Liver (tissue), 9 donors: Measurements from ENCODE around the gene COMTD1. TPM values are rescaled to one million over a fixed set of nuclear protein-coding genes. Genes with fewer than 3 reads are reported as not detected.

Source experiments
- DNase-seq: peaks from one replicate; pipeline ENCODE4 v3.0.0-alpha.2; 2017; ENCODE audit warnings: low spot score
- H3K27ac ChIP-seq, 2 donors: one replicate each; pipeline ENCODE4 v1.7.0; 2013; ENCODE audit warnings: inconsistent platforms in 2 of 2, low read length in 2 of 2, control low read depth in 1 of 2, low read depth in 1 of 2, mild to moderate bottlenecking in 1 of 2
- H3K27me3 ChIP-seq, 4 donors: one replicate each; pipeline versions ENCODE4 v1.6.1 to v1.7.0; 2013; ENCODE audit warnings: low read length in 3 of 4, inconsistent platforms in 1 of 4, mild to moderate bottlenecking in 1 of 4, moderate library complexity in 1 of 4; ENCODE audit not compliant: control insufficient read depth in 4 of 4, insufficient read depth in 4 of 4
- H3K36me3 ChIP-seq, 4 donors: one replicate each; pipeline versions ENCODE4 v1.6.1 to v1.7.0; 2013; ENCODE audit warnings: low read length in 3 of 4, mild to moderate bottlenecking in 3 of 4, low read depth in 1 of 4, moderate library complexity in 1 of 4; ENCODE audit not compliant: control insufficient read depth in 4 of 4, insufficient read depth in 3 of 4
- H3K4me1 ChIP-seq, 4 donors: one replicate each; pipeline versions ENCODE4 v1.6.1 to v1.7.0; 2013; ENCODE audit warnings: low read length in 3 of 4, mild to moderate bottlenecking in 3 of 4, moderate library complexity in 1 of 4; ENCODE audit not compliant: control insufficient read depth in 4 of 4, insufficient read depth in 4 of 4
- H3K4me3 ChIP-seq, 3 donors: one replicate each; pipeline versions ENCODE4 v1.6.1 to v1.7.0; 2013; ENCODE audit warnings: low read length in 3 of 3, control low read depth in 1 of 3, low read depth in 1 of 3, mild to moderate bottlenecking in 1 of 3
- H3K9ac ChIP-seq, 2 donors: one replicate each; pipeline ENCODE4 v1.7.0; 2013; ENCODE audit warnings: low read length in 2 of 2, mild to moderate bottlenecking in 2 of 2, moderate library complexity in 2 of 2, control low read depth in 1 of 2, low read depth in 1 of 2
- H3K9me3 ChIP-seq, 4 donors: one replicate each; pipeline versions ENCODE4 v1.6.1 to v1.7.0; 2013; ENCODE audit warnings: low read length in 3 of 4; ENCODE audit not compliant: control insufficient read depth in 4 of 4
- CTCF ChIP-seq: fragments of 150-350 bp; IDR thresholded peaks from 2 replicates; pipeline ENCODE4 v1.5.1; 2017; ENCODE audit warnings: improper control_type of control experiment, low read depth, low read length; ENCODE audit not compliant: missing input control
- EGR1 ChIP-seq, 2 donors: IDR thresholded peaks; 2 replicates each; pipeline ENCODE4 v1.6.1; 2016 to 2018; ENCODE audit warnings: antibody characterized with exemption in 2 of 2, low read depth in 2 of 2
- FOXA2 ChIP-seq: IDR thresholded peaks from 2 replicates; pipeline ENCODE4 v1.6.1; 2016; ENCODE audit warnings: antibody characterized with exemption
- GABPA ChIP-seq, 2 donors: IDR thresholded peaks in 1 of 2; conservative IDR thresholded peaks in 1 of 2; 2 replicates each; pipeline ENCODE4 v1.6.1; 2016; ENCODE audit warnings: antibody characterized with exemption in 2 of 2, mild to moderate bottlenecking in 1 of 2, moderate library complexity in 1 of 2
- JUND ChIP-seq, 2 donors: IDR thresholded peaks; 2 replicates each; pipeline ENCODE4 v1.6.1; 2016; ENCODE audit warnings: antibody characterized with exemption in 2 of 2
- MAX ChIP-seq: IDR thresholded peaks from 2 replicates; pipeline ENCODE4 v1.6.1; 2016; ENCODE audit warnings: antibody characterized with exemption
- NR2F2 ChIP-seq: IDR thresholded peaks from 2 replicates; pipeline ENCODE4 v1.6.1; 2016; ENCODE audit warnings: antibody characterized with exemption
- RXRA ChIP-seq, 2 donors: IDR thresholded peaks; 2 replicates each; pipeline ENCODE4 v1.6.1; 2017 to 2018; ENCODE audit warnings: antibody characterized with exemption in 2 of 2, mild to moderate bottlenecking in 1 of 2
- SP1 ChIP-seq: IDR thresholded peaks from 2 replicates; pipeline ENCODE4 v1.6.1; 2018; ENCODE audit warnings: antibody characterized with exemption, mild to moderate bottlenecking
- TAF1 ChIP-seq: conservative IDR thresholded peaks from 2 replicates; pipeline ENCODE4 v1.6.1; 2016; ENCODE audit warnings: antibody characterized with exemption, mild to moderate bottlenecking
- YY1 ChIP-seq: IDR thresholded peaks from 2 replicates; pipeline ENCODE4 v1.6.1; 2016; ENCODE audit warnings: antibody characterized with exemption, mild to moderate bottlenecking
- WGBS: extraction: QIAGEN DNeasy Blood & Tissue Kit; methylation state at CpG from one replicate; pipeline ENCODE4 v1.1.7; 2013; 5-methylcytosine and 5-hydroxymethylcytosine counted together
- polyA plus RNA-seq, 2 donors: library from polyadenylated mRNA; stranded (reverse) in 1 of 2; unstranded in 1 of 2; fragments of 200-250 nt in 1 of 2; fragments of >200 nt in 1 of 2; fragmentation: Nextera tagmentation in 1 of 2; extraction: Ambion mirVana in 1 of 2; gene quantifications; one replicate each; pipeline versions ENCODE4 v1.2.1 to v1.2.3, GENCODE V29; 2013 to 2015
- total RNA-seq, 2 donors: library from RNA; depleted of rRNA; stranded (reverse); fragments of >200 nt; gene quantifications; one replicate each; pipeline ENCODE4 v1.2.3, GENCODE V29; 2014
- TF ChIP-seq, protein P1 (sequence below): IDR thresholded peaks from 2 replicates; pipeline ENCODE4 v1.6.1; 2016; ENCODE audit warnings: antibody characterized with exemption, mild to moderate bottlenecking
- TF ChIP-seq, protein P2 (sequence below): IDR thresholded peaks from 2 replicates; pipeline ENCODE4 v1.6.1; 2016; ENCODE audit warnings: antibody characterized with exemption
- donor health status: healthy.
- donor health status: healthy.
- donor health status: healthy.
- donor health status: healthy.
- donor health status: healthy.

The COMTD1 gene
- total and polyA plus RNA-seq, 4 donors = 6.5 to 44.2 (median 26.5) TPM

GRCh38 chr10:75211007-75211691 is 24.6 kb downstream of the COMTD1 start:
- H3K9ac ChIP-seq = peak overlapping the region; percentile 70 to 91
- H3K4me1 ChIP-seq = peaks cover 2 to 21% (median 15%) of the 10 kb centered on the region in 4 donors
- TF ChIP-seq SP1 = no peak
- TF ChIP-seq, protein P1, sequence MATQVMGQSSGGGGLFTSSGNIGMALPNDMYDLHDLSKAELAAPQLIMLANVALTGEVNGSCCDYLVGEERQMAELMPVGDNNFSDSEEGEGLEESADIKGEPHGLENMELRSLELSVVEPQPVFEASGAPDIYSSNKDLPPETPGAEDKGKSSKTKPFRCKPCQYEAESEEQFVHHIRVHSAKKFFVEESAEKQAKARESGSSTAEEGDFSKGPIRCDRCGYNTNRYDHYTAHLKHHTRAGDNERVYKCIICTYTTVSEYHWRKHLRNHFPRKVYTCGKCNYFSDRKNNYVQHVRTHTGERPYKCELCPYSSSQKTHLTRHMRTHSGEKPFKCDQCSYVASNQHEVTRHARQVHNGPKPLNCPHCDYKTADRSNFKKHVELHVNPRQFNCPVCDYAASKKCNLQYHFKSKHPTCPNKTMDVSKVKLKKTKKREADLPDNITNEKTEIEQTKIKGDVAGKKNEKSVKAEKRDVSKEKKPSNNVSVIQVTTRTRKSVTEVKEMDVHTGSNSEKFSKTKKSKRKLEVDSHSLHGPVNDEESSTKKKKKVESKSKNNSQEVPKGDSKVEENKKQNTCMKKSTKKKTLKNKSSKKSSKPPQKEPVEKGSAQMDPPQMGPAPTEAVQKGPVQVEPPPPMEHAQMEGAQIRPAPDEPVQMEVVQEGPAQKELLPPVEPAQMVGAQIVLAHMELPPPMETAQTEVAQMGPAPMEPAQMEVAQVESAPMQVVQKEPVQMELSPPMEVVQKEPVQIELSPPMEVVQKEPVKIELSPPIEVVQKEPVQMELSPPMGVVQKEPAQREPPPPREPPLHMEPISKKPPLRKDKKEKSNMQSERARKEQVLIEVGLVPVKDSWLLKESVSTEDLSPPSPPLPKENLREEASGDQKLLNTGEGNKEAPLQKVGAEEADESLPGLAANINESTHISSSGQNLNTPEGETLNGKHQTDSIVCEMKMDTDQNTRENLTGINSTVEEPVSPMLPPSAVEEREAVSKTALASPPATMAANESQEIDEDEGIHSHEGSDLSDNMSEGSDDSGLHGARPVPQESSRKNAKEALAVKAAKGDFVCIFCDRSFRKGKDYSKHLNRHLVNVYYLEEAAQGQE = no peak
- TF ChIP-seq YY1 = peak; percentile 74
- no peak for TF ChIP-seq TAF1
- no peak for TF ChIP-seq EGR1 (IDR thresholded peaks at IDR 0.05; ENCODE audit: low read depth in 2 of 2)
- TF ChIP-seq CTCF = no peak
- TF ChIP-seq, protein P2, sequence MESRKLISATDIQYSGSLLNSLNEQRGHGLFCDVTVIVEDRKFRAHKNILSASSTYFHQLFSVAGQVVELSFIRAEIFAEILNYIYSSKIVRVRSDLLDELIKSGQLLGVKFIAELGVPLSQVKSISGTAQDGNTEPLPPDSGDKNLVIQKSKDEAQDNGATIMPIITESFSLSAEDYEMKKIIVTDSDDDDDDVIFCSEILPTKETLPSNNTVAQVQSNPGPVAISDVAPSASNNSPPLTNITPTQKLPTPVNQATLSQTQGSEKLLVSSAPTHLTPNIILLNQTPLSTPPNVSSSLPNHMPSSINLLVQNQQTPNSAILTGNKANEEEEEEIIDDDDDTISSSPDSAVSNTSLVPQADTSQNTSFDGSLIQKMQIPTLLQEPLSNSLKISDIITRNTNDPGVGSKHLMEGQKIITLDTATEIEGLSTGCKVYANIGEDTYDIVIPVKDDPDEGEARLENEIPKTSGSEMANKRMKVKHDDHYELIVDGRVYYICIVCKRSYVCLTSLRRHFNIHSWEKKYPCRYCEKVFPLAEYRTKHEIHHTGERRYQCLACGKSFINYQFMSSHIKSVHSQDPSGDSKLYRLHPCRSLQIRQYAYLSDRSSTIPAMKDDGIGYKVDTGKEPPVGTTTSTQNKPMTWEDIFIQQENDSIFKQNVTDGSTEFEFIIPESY = no peak
- TF ChIP-seq RXRA (IDR thresholded peaks at IDR 0.05) = no peak
- no peaks in the 10 kb centered on the region for H3K9me3 ChIP-seq
- no peaks in the 10 kb centered on the region for H3K27me3 ChIP-seq
- DNase-seq = no peak
- H3K27ac ChIP-seq = peak overlapping the region; percentile 96 to 97
- WGBS = under 1% methylated on average over 38 of the region's 38 CpGs
- peak overlapping the region; percentile 88 to 93 (median 89) for H3K4me3 ChIP-seq
- peaks cover 9 to 15% (median 15%) of the 10 kb centered on the region in 4 donors for H3K36me3 ChIP-seq

GRCh38 chr10:75210282-75211006 is 25.3 kb downstream of the COMTD1 start, which contains the start of gene VDAC2:
Gene VDAC2, plus strand, starts transcription at chr10:75210796. Its CDS starts 363 bp downstream, at chr10:75211159.
- WGBS = under 1% methylated on average over 80 of the region's 80 CpGs
- peak within 1 kb of the TSS; percentile 88 to 93 (median 89) for H3K4me3 ChIP-seq
- no peak for TF ChIP-seq GABPA (IDR thresholded peaks at IDR 0.05 in 1 of 2, conservative IDR thresholded peaks at IDR 0.05 in 1 of 2)
- peak; percentile 4 for TF ChIP-seq MAX
- TF ChIP-seq NR2F2 = peak; percentile 34
- peak; percentile 2 for TF ChIP-seq YY1
- TF ChIP-seq TAF1 = no peak
- peak in 1 of 2 donors; percentile 47 for TF ChIP-seq EGR1 (IDR thresholded peaks at IDR 0.05; ENCODE audit: low read depth in 2 of 2)
- TF ChIP-seq CTCF = no peak
- TF ChIP-seq JUND (IDR thresholded peaks at IDR 0.05) = no peak
- peak; percentile 24 for TF ChIP-seq SP1
- no peak for TF ChIP-seq FOXA2
- H3K9me3 ChIP-seq = no peaks in the 10 kb centered on the region
- H3K27me3 ChIP-seq = no peaks in the 10 kb centered on the region
- peak; percentile 95 for DNase-seq
- H3K4me1 ChIP-seq = peaks cover 2 to 21% (median 15%) of the 10 kb centered on the region in 4 donors
- H3K9ac ChIP-seq = peak within 1 kb of the TSS; percentile 91
- peaks cover 6 to 11% (median 10%) of the 10 kb centered on the region in 4 donors for H3K36me3 ChIP-seq
- peak within 1 kb of the TSS; percentile 96 to 97 for H3K27ac ChIP-seq
